Caco-2 (cell line): ENCODE measurements around the gene COX11. TPM values are rescaled to one million over a fixed set of nuclear protein-coding genes. Genes with fewer than 3 reads are reported as not detected.
A peak's percentile ranks its signal among the peaks of the same experiment; 100 is the strongest.

Source experiments
- BruUV-seq: library from RNA; stranded (reverse); fragments of 400-500 nt; replicated peaks from 2 replicates; lab custom pipeline; 2021; lab: Mats Ljungman, UMichigan
- CTCF ChIA-PET: fragments of 300-600 bp; sonication (Branson Sonifier 250); formaldehyde crosslinking; loops from one replicate; lab custom pipeline; 2022; ENCODE audit warnings: antibody characterized with exemption; lab: Charles Lee
- POLR2A ChIA-PET: fragments of 300-600 bp; sonication (Branson Sonifier 250); formaldehyde crosslinking; loops from one replicate; lab custom pipeline; 2022; ENCODE audit warnings: antibody characterized with exemption; lab: Charles Lee
- DNase-seq, 2 experiments: peaks; one replicate each; pipeline versions ENCODE4 v3.0.0 to v3.0.0-alpha.2; 2020 to 2022
- H3K27me3 ChIP-seq: replicated peaks from 2 replicates; pipeline ENCODE4 v1.6.0; 2011; ENCODE audit warnings: low read length; ENCODE audit not compliant: control insufficient read depth, insufficient read depth
- H3K36me3 ChIP-seq: 2 replicates; pipeline ENCODE4 v1.5.1; 2011; ENCODE audit warnings: low read length; ENCODE audit not compliant: control insufficient read depth, insufficient read depth
- H3K4me1 ChIP-seq: fragments of 250-450 bp; sonication (Bioruptor Pico); 2 replicates; pipeline ENCODE4 v1.5.1; 2020; ENCODE audit warnings: mild to moderate bottlenecking
- H3K4me3 ChIP-seq: 2 replicates; pipeline ENCODE4 v1.5.1; 2011; ENCODE audit warnings: low read depth, mild to moderate bottlenecking, control low read depth, low read length
- H3K9me3 ChIP-seq: fragments of 250-450 bp; sonication (Bioruptor Pico); 2 replicates; pipeline ENCODE4 v1.5.1; 2020; ENCODE audit warnings: mild to moderate bottlenecking, moderate library complexity
- H3K27ac Mint-ChIP-seq: one replicate; pipeline ENCODE4 v1.8.0; 2022; ENCODE audit warnings: mixed read lengths; ENCODE audit not compliant: unreplicated experiment
- H3K27me3 Mint-ChIP-seq: one replicate; pipeline ENCODE4 v1.8.0; 2022; ENCODE audit warnings: mixed read lengths; ENCODE audit not compliant: insufficient read depth, unreplicated experiment
- H3K36me3 Mint-ChIP-seq: one replicate; pipeline ENCODE4 v1.8.0; 2022; ENCODE audit warnings: mild to moderate bottlenecking, mixed read lengths; ENCODE audit not compliant: insufficient read depth, unreplicated experiment
- H3K4me1 Mint-ChIP-seq: one replicate; pipeline ENCODE4 v1.8.0; 2022; ENCODE audit warnings: low read depth, mixed read lengths; ENCODE audit not compliant: unreplicated experiment
- H3K4me3 Mint-ChIP-seq: one replicate; pipeline ENCODE4 v1.8.0; 2022; ENCODE audit warnings: mild to moderate bottlenecking, moderate library complexity, mixed read lengths; ENCODE audit not compliant: unreplicated experiment
- H3K9me3 Mint-ChIP-seq: one replicate; pipeline ENCODE4 v1.8.0; 2022; ENCODE audit warnings: mixed read lengths; ENCODE audit not compliant: unreplicated experiment
- intact Hi-C: fragments of 100-400 bp; cut with micrococcal nuclease; formaldehyde crosslinking; loops from one replicate; pipeline ENCODE4 v1.10.0; 2022; ENCODE audit not compliant: unreplicated experiment
- total RNA-seq: library from RNA; stranded (reverse); gene quantifications from 2 replicates; pipeline ENCODE4 v1.2.3, GENCODE V29; 2022
- TF ChIP-seq, protein P1 (sequence below), 2 experiments: fragments of 200-600 bp in 1 of 2; IDR thresholded peaks; 1 replicate in 1 of 2; 2 replicates in 1 of 2; pipeline versions ENCODE4 v1.5.1 to v1.8.0; 2011 to 2022; ENCODE audit warnings: antibody characterized with exemption in 1 of 2, control low read depth in 1 of 2, inconsistent platforms in 1 of 2, low read depth in 1 of 2, low read length in 1 of 2, mild to moderate bottlenecking in 1 of 2, moderate library complexity in 1 of 2; ENCODE audit not compliant: insufficient read depth in 1 of 2, severe bottlenecking in 1 of 2, unreplicated experiment in 1 of 2

The COX11 gene
- total RNA-seq, 1 experiment from 2014 or later = 77.6 TPM

DNA sequence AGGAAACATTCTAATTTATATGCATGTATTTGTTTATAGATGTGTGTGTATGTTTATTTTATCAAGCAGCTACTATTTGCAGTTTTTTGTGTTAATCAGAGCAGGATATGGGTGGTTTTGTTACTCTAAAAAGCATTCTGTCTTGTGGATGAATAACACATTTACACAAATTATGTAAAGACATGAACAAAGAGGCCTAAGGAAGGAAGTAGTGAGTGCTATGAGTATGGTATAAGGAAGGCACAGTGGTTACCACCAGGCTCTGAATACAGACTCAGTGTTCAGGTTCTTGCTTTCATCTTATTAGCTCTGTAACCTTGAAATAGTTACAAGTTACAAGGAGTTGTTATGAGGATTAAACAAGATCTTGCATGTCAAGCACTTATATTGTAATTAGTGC is 34.0 kb upstream of the COX11 start:
- Mint-ChIP-seq H3K4me3 (no peak overlapping the region), H3K4me1 (no peaks in the 10 kb centered on the region), H3K27me3 (no peaks in the 10 kb centered on the region), H3K9me3 (no peaks in the 10 kb centered on the region), H3K27ac (no peak overlapping the region), H3K36me3 (no peaks in the 10 kb centered on the region)
- no peaks in the 10 kb centered on the region for H3K27me3 ChIP-seq
- H3K9me3 ChIP-seq = no peaks in the 10 kb centered on the region
- ChIA-PET CTCF (no interaction called here), POLR2A (no interaction called here)
- H3K36me3 ChIP-seq = no peaks in the 10 kb centered on the region
- DNase-seq = no peak
- H3K4me3 ChIP-seq = no peak overlapping the region
- H3K4me1 ChIP-seq = no peaks in the 10 kb centered on the region
- BruUV-seq = no TSS peak
- intact Hi-C loops = no loop called here
- TF ChIP-seq, protein P1, sequence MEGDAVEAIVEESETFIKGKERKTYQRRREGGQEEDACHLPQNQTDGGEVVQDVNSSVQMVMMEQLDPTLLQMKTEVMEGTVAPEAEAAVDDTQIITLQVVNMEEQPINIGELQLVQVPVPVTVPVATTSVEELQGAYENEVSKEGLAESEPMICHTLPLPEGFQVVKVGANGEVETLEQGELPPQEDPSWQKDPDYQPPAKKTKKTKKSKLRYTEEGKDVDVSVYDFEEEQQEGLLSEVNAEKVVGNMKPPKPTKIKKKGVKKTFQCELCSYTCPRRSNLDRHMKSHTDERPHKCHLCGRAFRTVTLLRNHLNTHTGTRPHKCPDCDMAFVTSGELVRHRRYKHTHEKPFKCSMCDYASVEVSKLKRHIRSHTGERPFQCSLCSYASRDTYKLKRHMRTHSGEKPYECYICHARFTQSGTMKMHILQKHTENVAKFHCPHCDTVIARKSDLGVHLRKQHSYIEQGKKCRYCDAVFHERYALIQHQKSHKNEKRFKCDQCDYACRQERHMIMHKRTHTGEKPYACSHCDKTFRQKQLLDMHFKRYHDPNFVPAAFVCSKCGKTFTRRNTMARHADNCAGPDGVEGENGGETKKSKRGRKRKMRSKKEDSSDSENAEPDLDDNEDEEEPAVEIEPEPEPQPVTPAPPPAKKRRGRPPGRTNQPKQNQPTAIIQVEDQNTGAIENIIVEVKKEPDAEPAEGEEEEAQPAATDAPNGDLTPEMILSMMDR (IDR thresholded peaks at IDR 0.05; ENCODE audit: insufficient read depth in 1 of 2, low read depth in 1 of 2, low read length in 1 of 2, severe bottlenecking in 1 of 2, unreplicated experiment in 1 of 2) = no peak

DNA sequence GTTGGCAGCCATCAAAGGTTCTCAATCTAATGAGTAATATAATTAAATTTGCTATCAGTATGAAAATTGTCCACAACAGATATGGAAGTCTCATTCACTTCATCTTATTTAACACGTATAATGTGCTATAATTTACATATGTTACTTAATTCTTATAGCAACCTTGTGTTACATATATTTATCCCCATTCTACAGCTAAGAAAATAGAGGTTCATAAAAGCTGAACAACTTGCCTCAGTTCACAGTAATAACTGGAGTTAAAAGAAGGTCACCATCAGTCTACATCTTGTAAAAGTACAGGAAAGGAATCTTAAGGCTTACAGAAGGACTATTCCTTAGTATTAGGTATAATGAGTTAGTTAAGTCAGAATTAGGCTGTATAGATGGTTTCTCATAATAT is 28.0 kb upstream of the COX11 start:
- Mint-ChIP-seq H3K36me3 (no peaks in the 10 kb centered on the region), H3K27ac (no peak overlapping the region), H3K4me3 (no peak overlapping the region), H3K27me3 (no peaks in the 10 kb centered on the region), H3K4me1 (no peaks in the 10 kb centered on the region), H3K9me3 (no peaks in the 10 kb centered on the region)
- TF ChIP-seq, protein P1 (IDR thresholded peaks at IDR 0.05; ENCODE audit: insufficient read depth in 1 of 2, low read depth in 1 of 2, low read length in 1 of 2, severe bottlenecking in 1 of 2, unreplicated experiment in 1 of 2) = no peak
- Histone ChIP-seq H3K27me3 (no peaks in the 10 kb centered on the region), H3K4me3 (no peak overlapping the region), H3K4me1 (no peaks in the 10 kb centered on the region), H3K9me3 (no peaks in the 10 kb centered on the region), H3K36me3 (no peaks in the 10 kb centered on the region)
- BruUV-seq = no TSS peak
- CTCF ChIA-PET = no interaction called here
- intact Hi-C loops = loop anchor here (10.0 kb wide), 1 partner anchor 238 kb away; no protein-coding TSS in a partner anchor
- POLR2A ChIA-PET = no interaction called here
- DNase-seq = no peak

DNA sequence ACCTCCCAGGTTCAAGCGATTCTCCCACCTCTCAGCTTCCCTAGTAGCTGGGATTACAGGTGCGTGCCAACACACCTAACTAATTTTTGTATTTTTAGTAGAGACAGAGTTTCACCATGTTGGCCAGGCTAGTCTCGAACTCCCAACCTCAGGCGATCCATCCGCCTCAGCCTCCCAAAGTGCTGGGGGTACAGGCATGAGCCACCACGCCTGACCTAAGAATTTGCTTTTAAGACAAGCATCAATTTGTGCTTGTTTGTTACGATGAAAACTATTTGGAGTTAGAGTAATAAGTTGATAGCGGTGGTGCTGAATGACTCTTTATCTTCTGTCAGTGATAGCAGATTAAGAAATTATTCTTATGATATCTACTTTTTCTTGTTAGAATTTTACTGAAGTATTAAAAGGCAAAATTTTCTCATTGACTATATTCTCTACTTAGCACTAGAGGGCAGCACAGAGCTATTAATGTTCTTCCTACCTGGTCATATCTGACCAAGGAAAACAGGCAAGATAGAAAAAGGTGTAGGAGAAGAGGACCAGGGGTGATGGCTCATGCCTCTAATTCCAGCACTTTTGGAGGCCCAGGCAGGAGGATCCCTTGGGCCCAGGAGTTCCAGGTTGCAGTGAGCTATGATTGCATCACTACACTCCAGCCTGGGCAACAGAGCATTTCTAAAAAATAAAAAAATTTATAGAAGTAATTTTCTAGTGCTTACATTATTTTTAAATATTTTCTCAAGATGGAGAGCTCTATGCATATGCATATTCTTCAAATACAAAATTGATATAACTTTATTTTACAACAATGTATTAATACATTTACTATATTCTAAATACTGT is 24.6 kb upstream of the COX11 start:
- Histone ChIP-seq H3K9me3 (no peaks in the 10 kb centered on the region), H3K36me3 (no peaks in the 10 kb centered on the region), H3K27me3 (no peaks in the 10 kb centered on the region), H3K4me1 (no peaks in the 10 kb centered on the region), H3K4me3 (no peak overlapping the region)
- ChIA-PET CTCF (interaction anchor here (0.5 to 1.4 kb wide), 8 partner anchors 8 to 376 kb away, joined by 3 to 6 read pairs (median 4); no protein-coding TSS in a partner anchor), POLR2A (no interaction called here)
- DNase-seq = peak in 1 of 2 experiments; percentile 56
- H3K36me3 Mint-ChIP-seq = no peaks in the 10 kb centered on the region
- TF ChIP-seq, protein P1 (IDR thresholded peaks at IDR 0.05; ENCODE audit: insufficient read depth in 1 of 2, low read depth in 1 of 2, low read length in 1 of 2, severe bottlenecking in 1 of 2, unreplicated experiment in 1 of 2) = peak; percentile 60 to 64
- H3K27me3 Mint-ChIP-seq = no peaks in the 10 kb centered on the region
- H3K27ac Mint-ChIP-seq = no peak overlapping the region
- intact Hi-C loops = loop anchor here (1.0 to 10.0 kb wide), 5 partner anchors 64 to 521 kb away; no protein-coding TSS in a partner anchor
- no peak overlapping the region for H3K4me3 Mint-ChIP-seq
- no peaks in the 10 kb centered on the region for H3K9me3 Mint-ChIP-seq
- no TSS peak for BruUV-seq
- no peaks in the 10 kb centered on the region for H3K4me1 Mint-ChIP-seq
